ENCODE measurements around the gene ATMIN. TPM values are rescaled to one million over a fixed set of nuclear protein-coding genes. Genes with fewer than 3 reads are reported as not detected.

The ATMIN gene
- total RNA-seq, 1 experiment from 2014 or later, result 66.6 TPM

DNA sequence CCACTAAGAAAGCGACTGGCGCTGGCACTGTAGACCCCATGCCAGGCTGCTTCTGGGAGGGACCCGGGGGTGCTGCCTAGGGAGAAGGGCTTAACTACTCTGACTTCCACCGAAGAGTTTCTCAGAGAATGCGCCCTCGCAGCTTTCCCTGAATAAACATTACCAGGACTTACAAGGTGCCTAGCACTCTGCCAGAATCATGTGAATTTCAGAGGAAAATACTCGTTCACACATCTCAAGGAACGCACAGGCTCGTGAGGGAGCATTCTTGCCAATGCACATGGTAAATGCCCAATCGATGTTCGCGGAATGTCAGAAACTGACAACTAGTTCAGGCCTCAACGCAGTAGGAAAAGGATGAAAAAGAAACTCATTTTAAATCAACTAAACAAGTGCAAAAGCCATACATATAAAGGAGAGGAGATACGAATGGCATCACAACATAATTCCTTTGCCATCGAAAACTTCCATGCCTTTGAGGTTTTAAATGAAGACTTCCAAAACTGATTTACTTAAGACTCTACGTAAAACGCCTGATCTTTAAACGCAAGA, 30.0 kb upstream of the ATMIN start:
- no peaks in the 10 kb centered on the region; a peak in 1 of 5 replicates for H3K9me3 Mint-ChIP-seq
- no peaks in the 10 kb centered on the region; the same call in 1 of the 2 replicates for H3K27me3 Mint-ChIP-seq (ENCODE audit: low read depth)
- Histone ChIP-seq H3K79me1 (ENCODE audit: insufficient read depth, low read depth, low read length, poor library complexity, severe bottlenecking) (peaks cover 20% of the 10 kb centered on the region), H2BK5ac (ENCODE audit: insufficient read length, low read length) (no peak overlapping the region), H4K8ac (replicated peaks; ENCODE audit: insufficient read length, low read depth, low read length) (no peak overlapping the region), H3K27ac (ENCODE audit: insufficient read length, low read depth, low read length) (no peak overlapping the region), H2BK12ac (ENCODE audit: insufficient read length, low read depth, low read length) (no peak overlapping the region), H4K20me1 (ENCODE audit: control insufficient read depth, insufficient read depth, insufficient read length) (no peaks in the 10 kb centered on the region), H3K23me2 (ENCODE audit: insufficient read length, low read depth, low read length, poor library complexity, severe bottlenecking) (no peaks in the 10 kb centered on the region), H3K9me3 (ENCODE audit: control insufficient read depth, low read depth, low read length) (no peaks in the 10 kb centered on the region), H3K4me1 (ENCODE audit: insufficient read depth, low read length) (no peaks in the 10 kb centered on the region), H4K5ac (ENCODE audit: insufficient read length, low read depth, low read length) (no peak overlapping the region), H4K91ac (ENCODE audit: insufficient read length, low read depth, low read length) (no peak overlapping the region), H2AK5ac (ENCODE audit: insufficient read length, low read length) (no peak overlapping the region), H3T11ph (ENCODE audit: low read length) (no peak overlapping the region), H3K27me3 (ENCODE audit: insufficient read depth, low read length) (no peaks in the 10 kb centered on the region), H2BK20ac (ENCODE audit: low read depth, low read length, poor library complexity, severe bottlenecking) (no peak overlapping the region), H3K4ac (ENCODE audit: low read depth, low read length) (no peak overlapping the region), H3K9ac (ENCODE audit: extremely low read depth, insufficient read length, low read length) (peak overlapping the region; percentile 98), H2BK15ac (ENCODE audit: low read depth, low read length) (no peak overlapping the region), H2BK120ac (ENCODE audit: low read depth, low read length, poor library complexity, severe bottlenecking) (no peak overlapping the region), H2AFZ (ENCODE audit: low read length) (no peak overlapping the region), H3K56ac (ENCODE audit: insufficient read length, low read depth, low read length) (no peak overlapping the region), H3K4me2 (ENCODE audit: insufficient read depth, insufficient read length, low read length) (peak overlapping the region; percentile 76), H3K18ac (ENCODE audit: insufficient read length, low read depth, low read length) (no peak overlapping the region), H3K23ac (ENCODE audit: insufficient read length, low read depth, low read length) (no peak overlapping the region), H3K79me2 (ENCODE audit: insufficient read depth, low read length) (peaks cover 36% of the 10 kb centered on the region; the same call in 1 of the 2 replicates), H3K14ac (ENCODE audit: insufficient read depth, low read length) (no peak overlapping the region)
- TF ChIP-seq, protein P1, sequence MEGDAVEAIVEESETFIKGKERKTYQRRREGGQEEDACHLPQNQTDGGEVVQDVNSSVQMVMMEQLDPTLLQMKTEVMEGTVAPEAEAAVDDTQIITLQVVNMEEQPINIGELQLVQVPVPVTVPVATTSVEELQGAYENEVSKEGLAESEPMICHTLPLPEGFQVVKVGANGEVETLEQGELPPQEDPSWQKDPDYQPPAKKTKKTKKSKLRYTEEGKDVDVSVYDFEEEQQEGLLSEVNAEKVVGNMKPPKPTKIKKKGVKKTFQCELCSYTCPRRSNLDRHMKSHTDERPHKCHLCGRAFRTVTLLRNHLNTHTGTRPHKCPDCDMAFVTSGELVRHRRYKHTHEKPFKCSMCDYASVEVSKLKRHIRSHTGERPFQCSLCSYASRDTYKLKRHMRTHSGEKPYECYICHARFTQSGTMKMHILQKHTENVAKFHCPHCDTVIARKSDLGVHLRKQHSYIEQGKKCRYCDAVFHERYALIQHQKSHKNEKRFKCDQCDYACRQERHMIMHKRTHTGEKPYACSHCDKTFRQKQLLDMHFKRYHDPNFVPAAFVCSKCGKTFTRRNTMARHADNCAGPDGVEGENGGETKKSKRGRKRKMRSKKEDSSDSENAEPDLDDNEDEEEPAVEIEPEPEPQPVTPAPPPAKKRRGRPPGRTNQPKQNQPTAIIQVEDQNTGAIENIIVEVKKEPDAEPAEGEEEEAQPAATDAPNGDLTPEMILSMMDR (conservative IDR thresholded peaks at IDR 0.05), result no peak
- H3K36me3 Mint-ChIP-seq (ENCODE audit: insufficient read depth in 1 of 3, low read depth in 3 of 3), result peaks cover 0 to 11% (median 8%) of the 10 kb centered on the region in 3 experiments; a peak in 6 of 7 replicates
- DNase-seq, result no peak
- peaks cover 18 to 25% of the 10 kb centered on the region in 2 experiments for H3K4me1 Mint-ChIP-seq
- peak overlapping the region; percentile 62 to 90 (median 85); a peak in 4 of 7 replicates for H3K27ac Mint-ChIP-seq
- peak overlapping the region; percentile 93 to 99 for H3K4me3 Mint-ChIP-seq
- WGBS (ENCODE audit: extremely low coverage, insufficient read length, low lambda C conversion rate), result no CpG with 5 or more reads among the region's 18 CpGs

All from H9 (cell line).